ENCODE data around the gene ASCC1.

The ASCC1 gene

DNA sequence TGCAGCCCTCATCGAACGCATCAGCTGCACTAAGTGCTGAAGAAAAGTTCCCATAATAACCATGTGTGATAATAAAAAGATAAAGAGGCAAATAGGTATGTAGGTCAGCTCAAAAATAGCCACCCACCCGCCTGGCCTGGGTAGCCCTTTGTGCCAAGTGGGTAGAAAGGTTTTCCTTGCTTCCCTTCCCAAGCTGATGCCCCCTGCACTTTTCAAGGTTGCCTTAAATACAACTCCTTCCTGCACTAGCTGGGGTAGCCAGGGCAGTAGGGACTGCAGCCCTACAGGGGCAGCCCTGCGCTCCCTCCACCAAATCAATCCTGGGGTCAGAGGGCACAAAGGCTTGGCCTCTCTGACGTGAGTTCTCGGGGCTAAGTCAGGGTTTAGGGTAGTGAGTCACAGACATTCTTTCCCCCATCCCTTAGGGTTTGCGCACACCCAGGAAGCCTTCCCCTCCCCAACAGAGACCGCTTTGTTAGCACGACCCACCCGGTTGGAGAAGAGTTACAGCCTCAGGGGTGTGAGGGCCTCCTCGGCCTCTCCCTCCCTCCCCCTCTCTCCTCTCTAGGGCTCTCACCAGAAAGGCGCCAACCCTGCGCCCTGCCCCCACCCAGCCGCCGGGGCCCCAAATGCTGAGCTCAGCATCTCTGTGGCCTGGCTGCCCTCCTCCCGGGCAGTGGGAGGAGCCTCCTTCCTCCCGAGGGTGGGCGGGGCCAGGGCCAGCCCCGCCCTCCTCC lies 44.3 kb upstream of the ASCC1 start:
- TF ChIP-seq, protein P1, sequence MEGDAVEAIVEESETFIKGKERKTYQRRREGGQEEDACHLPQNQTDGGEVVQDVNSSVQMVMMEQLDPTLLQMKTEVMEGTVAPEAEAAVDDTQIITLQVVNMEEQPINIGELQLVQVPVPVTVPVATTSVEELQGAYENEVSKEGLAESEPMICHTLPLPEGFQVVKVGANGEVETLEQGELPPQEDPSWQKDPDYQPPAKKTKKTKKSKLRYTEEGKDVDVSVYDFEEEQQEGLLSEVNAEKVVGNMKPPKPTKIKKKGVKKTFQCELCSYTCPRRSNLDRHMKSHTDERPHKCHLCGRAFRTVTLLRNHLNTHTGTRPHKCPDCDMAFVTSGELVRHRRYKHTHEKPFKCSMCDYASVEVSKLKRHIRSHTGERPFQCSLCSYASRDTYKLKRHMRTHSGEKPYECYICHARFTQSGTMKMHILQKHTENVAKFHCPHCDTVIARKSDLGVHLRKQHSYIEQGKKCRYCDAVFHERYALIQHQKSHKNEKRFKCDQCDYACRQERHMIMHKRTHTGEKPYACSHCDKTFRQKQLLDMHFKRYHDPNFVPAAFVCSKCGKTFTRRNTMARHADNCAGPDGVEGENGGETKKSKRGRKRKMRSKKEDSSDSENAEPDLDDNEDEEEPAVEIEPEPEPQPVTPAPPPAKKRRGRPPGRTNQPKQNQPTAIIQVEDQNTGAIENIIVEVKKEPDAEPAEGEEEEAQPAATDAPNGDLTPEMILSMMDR (IDR thresholded peaks at IDR 0.05; ENCODE audit: extremely low read depth, missing control alignments): no peak
- peak; percentile 86 for DNase-seq (ENCODE audit: low spot score)

DNA sequence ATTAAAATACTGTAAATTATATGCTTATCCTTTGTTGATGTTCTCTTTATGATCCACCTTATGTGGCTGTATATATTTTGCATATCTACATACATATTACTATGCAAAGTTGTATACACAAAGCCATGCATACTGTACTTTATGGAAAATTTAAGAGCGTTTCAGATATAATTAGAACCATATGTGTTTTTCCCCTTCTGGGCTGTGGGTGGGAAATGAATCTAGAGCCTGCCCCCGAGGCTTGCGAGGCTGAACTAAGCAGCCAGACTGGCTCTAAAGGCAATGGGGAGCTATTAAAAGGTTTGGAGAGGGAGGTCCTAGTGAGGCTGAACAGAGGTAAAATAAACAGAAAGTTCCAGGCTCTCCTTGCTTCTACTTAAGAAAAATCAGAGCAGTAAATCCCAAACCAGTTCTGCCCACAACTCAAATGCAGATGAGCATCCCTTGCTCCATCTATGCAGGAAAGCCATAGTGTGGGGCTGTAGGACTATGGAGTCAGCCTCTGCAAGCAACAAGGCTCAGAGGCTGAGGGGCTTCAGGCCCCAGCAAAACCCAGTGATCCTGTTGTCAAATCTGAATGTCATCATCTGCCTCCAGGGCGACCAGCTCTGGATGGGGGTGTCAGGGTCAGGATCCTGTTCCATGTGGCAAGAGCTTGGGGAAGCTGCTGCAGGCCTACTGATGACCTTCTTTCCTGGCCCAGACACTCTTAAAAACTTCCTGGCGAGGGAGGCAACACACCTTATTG lies 43.6 kb upstream of the ASCC1 start:
- peak; percentile 47 for DNase-seq (ENCODE audit: low spot score)
- TF ChIP-seq, protein P1 (IDR thresholded peaks at IDR 0.05; ENCODE audit: extremely low read depth, missing control alignments): no peak

DNA sequence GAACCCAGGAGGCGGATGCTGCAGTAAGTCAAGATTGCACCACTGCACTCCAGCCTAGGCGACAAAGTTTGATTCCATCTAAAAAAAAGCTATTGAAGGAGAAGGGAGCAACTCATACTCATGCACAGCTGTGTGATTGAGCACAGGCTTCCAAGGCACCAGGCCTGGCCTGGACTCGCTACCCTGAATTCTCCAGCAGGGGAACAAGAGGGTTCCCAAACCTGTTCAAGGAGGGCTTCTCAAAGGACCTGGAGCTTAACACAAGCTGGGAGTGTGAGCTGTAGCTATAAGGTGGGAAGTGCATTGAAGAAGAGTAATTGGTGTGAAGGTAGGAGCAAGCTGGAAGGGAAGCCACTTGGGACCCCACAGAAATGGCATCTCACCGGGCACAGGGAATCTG lies 42.5 kb upstream of the ASCC1 start:
- TF ChIP-seq, protein P1 (IDR thresholded peaks at IDR 0.05; ENCODE audit: extremely low read depth, missing control alignments): no peak
- DNase-seq (ENCODE audit: low spot score): no peak

DNA sequence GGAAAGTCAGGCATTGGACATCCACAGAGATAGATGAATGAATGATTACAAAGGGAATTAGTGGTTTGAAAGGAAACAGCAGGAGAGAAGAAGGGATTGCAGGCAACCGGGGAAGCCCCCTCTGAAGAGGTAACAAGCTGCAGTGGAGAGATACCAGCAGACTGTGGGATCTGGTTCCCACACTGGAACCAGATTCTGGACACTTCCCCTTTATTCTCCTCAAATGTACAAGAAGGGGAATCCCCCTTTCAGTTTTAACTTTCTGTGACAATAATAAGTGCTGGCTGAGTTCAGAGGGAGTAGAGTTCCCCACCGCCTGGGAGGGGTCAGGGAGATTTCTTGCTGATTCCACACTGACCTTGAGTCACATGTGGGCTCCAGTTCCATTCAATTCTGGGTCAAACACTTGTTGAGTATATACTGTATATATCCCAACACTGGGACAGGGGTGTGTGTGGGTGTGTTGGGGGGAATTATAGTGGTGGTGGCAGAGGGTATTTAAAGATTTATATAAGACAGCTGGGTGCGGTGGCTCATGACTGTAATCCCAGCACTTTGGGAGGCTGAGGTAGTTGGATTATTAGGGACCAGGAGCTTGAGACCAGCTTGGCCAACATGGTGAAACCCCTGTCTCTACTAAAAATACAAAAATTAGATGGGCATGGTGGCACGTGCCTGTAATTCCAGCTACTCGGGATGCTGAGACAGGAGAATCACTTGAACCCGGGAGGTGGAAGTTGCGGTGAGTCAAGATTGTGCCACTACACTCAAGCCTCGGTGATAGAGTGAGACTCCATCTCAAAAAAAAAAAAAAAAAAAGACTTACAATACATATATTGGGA lies 41.2 kb upstream of the ASCC1 start:
- TF ChIP-seq, protein P1 (IDR thresholded peaks at IDR 0.05; ENCODE audit: extremely low read depth, missing control alignments): no peak
- peak; percentile 62 for DNase-seq (ENCODE audit: low spot score)

DNA sequence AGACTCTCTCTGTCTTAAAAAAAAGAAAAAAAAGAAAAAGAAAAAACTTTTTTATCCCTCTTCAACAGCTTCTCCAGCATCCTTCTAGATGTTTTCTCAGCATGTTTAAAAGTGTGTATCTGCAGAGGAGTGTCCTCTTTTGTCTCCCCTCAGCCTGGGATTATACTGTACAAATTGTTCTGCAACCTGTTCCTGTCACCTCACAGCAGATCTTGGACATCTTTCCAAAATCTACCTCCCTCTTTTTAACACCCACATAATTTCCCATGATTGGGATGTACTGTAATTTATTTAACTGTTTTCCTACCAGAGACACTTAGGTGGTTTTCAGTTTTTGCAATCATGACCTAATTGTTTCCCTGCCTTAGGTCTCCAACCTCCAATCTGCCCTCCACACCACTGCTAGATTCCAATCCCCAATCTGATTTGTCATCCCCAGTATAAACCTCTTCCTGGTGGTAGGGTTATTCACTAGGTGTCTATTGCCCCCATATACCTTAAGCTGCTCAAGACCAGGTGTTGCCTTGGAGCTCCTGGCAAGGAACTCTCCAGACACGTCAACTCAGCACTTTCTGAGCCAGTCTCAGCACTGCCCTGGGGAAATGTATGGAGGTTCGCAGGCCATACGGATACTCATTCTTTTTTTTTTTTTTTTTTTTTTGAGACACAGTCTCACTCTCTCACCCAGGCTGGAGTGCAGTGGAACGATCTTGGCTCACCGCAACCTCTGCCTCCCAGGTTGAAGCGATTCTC lies 40.1 kb upstream of the ASCC1 start:
- TF ChIP-seq, protein P1 (IDR thresholded peaks at IDR 0.05; ENCODE audit: extremely low read depth, missing control alignments): no peak
- no peak for DNase-seq (ENCODE audit: low spot score)

DNA sequence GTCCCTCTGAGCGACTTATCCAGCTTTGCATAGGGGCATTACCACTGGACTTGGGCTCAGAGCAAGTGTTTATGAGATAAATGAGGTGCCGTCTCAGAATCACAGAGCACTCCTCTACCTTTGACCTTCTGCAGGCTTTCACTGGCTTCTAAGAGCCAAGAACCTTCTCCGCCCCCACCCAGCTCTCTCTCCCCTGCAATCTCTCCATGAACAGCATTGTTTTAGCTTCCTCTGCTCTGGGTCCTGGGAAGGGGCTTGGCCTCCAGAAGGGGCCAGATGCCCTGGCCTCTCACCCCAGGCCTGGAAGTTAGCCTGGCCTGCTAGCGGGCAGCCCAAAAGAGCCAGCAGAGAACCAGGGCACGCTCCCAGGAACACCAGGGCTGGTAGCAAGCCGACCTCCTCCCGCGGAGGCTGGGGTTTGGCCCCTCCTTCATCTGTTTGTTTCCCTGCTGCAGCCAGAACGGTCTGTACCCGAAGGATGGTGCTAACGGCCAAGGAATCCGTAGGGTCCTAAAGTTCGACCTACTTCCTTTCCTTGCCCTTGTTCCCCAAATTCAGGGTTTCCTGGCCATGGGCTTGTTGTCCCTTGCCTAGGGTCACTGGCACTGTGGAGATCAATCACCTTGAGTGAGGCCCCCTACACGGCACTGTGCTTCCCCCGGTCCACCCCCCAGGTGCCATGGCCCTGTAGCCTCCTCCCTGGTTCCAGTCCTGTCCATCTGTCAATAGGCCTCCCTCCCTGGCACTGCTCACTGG lies 38.9 kb upstream of the ASCC1 start:
- peak; percentile 47 for DNase-seq (ENCODE audit: low spot score)
- TF ChIP-seq, protein P1 (IDR thresholded peaks at IDR 0.05; ENCODE audit: extremely low read depth, missing control alignments): no peak

Data from GM20000 (cell line).